GM19099 (cell line): ENCODE measurements around the gene PDZD8.

Experiments used
- POLR2A ChIP-seq: IDR thresholded peaks from 3 replicates; pipeline ENCODE4 v1.6.1; 2011; ENCODE audit warnings: low read depth; ENCODE audit not compliant: insufficient read length; ENCODE audit errors: extremely low read depth

PDZD8 gene

DNA sequence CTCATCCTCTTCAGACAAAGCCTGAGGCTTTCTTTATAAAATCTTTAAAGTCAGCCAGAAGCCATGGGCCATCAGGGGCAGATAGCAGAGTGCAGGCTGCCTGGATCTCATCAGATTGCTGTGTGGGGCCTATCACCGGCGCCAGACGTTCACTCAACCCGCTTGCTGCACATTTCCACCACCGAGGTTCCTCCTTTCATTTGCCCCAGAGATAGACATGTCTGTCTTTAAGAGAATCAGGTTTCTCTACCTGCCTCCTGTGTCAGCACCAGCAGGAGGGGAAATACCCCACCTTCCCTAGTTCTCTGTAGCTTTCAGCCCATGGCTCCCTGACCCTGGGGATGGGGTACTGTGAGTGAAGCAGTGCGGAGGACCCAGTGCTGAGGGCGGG lies 112.3 kb downstream of the PDZD8 start:
- no peak for TF ChIP-seq POLR2A

DNA sequence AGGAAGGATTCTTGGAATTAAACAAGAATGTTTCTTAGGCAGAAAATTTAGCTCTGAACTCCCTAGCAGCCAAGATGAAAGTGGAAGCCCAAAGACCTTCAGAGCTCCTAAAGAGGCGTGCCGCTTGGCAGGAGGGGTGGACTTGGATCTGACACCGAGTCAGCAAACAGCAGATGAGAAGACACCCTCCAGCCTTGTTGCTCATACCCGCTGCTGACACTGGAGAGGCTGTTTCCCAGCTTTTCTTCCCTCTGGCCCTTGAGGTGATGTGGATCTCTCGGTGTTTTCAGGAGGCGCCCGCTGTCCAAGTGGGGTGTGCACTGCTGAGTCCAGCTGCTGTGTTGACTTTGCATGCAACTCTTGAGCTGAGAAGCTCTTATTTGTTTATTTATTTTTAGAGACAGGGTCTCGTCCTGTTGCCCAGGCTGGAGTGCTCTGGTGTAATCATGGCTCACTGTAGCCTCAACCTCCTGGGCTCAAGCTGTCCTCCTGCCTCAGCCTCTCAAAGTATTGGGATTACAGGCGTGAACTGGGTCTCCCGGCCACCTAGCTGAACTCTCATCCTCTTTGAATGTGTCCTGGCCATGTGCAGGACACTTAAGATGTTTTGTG lies 112.8 kb downstream of the PDZD8 start:
- no peak for TF ChIP-seq POLR2A

DNA sequence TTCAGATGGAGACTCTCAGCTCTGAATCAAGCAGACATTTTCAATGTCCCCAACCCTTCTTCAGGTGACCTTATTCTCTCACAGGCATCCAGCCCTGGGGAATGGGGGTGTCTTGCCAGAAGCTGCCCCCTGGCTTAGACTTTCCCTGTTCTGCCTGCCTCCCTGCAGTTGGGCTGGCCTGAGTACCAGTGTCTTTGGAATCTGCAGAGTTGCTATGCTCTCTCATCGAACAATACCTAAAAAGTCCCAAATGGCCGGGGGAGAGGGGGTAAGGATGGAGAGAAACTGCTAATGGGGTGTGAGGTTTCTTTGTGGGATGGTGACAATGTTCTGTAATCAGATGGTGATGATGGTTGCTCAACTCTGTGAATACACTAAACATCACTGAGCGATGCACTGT lies 113.7 kb downstream of the PDZD8 start:
- TF ChIP-seq POLR2A = no peak

DNA sequence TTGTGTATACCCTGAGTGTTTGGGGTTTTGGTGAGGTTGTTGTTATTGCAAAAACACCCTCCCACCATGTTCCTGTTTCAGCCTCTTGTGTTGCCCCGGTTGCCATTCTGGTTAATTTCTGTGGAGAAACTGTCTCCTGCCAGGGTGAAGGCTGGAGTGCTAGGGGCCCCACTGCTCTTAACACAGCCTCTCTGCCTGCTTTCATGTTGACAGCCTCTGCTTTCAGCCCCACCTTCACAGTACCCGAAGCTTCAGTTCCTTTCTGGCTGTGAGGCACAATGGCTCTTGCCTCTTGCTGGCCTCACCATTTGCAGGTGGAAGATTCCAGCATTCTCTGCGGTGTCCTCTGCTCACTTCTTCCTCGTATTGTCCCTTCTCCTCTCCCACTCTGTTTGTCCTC lies 115.2 kb downstream of the PDZD8 start:
- TF ChIP-seq POLR2A = no peak

DNA sequence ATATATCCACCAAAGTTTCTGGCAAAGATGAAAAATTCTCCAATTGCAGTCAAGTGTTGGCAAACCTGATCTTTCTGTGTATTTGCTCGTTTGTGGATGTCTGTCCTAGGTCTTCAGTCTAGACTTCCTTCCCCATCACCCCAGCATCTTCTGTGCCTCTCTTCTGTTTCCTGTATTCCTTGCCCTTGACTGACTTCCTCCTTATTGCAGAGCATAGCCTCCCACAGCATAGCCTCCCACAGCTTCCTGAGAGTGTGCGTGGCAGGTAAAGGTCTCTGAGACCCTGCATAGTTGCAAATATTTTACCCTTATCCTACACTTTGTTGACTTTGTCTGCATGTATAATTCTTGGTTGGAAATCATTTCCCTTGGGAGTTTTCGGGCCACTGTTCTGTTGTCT lies 116.0 kb downstream of the PDZD8 start:
- TF ChIP-seq POLR2A = no peak

DNA sequence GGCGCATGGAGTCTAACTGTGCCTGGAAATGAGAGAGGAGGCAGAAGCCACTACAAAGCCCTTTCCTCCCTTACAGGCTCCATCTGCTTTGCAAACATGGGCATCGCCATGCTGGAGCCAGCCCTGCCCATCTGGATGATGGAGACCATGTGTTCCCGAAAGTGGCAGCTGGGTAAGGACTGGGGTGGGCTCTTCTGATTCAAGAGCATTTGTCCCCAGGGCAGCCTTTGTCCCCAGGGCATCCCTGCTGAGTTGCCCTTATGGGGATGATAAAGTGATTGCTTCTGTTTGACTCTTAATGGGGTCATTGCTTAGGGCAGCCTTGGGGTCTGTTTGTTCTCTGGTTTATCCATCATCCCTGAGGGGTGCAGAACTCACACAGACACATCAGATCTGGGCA lies 117.5 kb downstream of the PDZD8 start:
- no peak for TF ChIP-seq POLR2A

DNA sequence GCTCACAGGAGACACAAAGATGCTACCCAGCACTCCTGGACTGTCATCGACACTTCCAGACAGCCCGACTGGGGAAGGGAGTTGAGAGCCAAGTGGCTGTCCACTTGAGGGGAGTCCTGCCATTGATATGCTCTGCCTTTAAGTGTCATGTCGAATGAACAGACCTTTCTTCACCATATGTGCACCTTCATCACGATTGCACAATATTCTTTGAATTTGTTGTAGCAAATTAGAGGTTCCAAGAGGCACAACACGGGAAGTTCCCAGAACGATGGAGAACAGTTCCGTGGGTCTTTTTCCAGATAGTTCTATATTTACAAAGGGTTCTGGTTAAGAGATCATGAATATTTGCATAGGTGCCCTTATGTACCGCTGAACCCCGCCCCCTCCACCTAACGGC lies 118.3 kb downstream of the PDZD8 start:
- no peak for TF ChIP-seq POLR2A

DNA sequence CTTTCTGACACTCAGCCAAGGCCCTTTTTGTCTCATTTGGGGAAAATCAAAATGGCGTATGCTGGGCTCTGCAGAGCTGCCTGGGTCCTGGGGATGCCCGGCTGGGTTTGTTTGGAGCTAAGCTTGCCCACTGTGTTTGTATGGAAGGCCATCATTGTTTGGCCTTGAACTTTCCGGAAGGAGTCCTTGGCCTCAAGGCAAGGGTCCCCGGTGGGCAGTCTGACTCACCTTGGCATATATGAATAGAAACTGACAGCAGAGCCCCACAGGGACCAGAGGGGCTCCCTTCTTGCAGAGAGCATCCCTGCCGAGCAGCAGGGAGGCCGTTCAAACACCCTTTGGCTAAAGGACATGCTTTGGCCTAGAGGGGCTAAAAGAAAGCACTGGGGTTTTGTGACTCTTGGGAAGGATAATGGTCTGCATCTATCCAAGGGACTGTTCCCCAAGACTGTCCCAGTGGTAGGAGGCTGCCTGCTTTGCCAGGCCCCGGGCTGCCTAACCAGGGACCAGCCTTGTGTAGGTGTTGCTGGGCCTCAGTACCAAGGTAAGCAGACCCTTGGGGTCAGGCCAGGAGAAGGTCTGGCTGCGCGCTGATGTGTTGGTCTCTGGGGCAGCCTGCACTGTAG lies 119.3 kb downstream of the PDZD8 start:
- TF ChIP-seq POLR2A = no peak

DNA sequence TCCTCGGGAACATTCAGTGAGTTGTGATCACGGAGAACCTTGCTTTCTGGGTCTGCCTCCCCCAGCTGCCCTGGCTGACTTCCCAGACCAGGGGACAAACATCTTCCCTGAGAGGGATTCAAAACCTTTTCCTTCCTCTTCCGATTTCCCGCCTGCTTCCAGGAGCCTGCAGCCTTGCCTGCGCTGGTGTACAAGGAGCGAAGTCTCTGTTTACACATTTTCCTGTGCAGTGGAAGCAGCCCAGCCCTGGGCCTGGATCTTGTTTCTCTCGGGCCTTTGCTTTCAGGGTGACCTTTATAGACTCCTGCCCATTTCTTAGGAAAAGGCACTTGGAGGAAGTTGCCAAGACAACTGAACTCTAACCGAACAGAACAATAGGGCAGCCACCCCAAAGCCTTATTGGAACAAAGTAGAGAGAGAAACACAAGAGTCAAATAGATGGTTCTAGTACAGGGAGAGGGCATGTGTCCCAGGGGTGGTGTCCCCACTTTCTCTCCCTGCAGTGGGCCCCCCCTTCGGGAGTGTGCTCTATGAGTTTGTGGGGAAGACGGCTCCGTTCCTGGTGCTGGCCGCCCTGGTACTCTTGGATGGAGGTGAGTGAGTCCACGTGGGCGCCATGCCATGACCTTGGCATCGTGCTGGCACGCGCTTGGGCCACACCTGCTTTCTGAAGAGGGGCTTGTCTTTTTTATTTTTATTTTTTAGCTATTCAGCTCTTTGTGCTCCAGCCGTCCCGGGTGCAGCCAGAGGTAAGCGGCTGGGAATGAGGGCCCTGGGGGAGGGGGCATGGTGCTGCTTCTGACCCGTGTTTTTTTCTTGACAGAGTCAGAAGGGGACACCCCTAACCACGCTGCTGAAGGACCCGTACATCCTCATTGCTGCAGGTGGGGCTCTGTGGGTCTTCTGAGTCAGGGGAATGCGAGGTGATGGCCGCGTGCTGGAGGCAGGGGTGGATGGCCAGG lies 120.2 kb downstream of the PDZD8 start:
- no peak for TF ChIP-seq POLR2A

DNA sequence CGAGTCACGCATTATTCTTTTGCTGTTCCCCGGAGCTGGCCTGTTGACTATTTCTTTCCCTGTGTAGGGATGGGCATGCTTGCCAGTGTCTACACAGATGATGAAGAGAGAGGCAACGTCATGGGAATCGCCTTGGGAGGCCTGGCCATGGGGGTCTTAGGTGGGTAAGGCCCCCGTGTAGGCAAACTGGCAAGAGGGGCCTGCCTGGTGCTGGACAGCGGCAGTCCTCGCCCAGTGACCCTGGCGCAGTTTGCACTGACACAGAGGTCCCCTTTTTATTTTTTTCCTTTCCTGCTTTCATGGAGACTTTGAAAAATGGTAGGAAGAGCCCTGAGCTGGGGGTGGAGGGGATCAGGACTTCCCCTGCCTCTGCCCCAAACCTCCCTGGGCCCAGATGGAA lies 120.9 kb downstream of the PDZD8 start:
- no peak for TF ChIP-seq POLR2A

DNA sequence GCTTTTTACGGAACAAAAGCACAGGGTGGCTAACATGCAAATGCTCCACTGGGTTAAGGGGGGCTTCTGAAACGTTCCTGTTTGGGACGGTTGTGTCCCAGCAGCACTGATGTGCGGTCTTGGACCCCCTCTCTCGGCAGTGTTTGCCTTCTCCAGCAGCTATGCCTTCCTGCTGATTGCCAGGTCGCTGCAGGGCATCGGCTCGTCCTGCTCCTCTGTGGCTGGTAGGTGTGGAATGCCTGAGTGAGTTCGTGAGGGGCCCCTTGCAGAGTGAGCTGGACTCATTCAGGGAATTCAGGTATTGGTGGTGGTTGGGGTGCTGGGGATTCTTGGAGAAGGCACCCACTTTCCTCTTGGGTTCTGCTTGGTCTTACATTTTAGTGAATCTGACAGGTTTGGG lies 121.3 kb downstream of the PDZD8 start:
- no peak for TF ChIP-seq POLR2A

DNA sequence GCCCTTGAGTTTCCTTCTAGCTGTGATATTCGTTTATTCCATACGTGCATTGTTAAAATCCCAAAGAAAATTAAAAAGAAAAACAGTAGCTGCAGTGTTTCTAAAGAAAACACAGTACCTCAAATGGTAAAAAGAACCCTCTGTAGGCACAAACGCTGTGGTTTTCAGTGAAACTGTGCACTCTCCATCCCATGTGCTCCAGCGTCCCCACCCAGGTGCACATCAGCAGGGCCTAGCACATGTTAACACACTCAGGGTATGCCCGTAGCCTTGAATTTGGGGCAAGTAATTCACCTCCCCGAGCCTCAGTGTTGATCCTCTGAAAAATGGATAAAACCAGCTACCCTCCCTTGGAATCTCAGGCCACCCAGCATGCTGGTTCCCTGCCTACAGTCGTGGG lies 124.8 kb downstream of the PDZD8 start:
- no peak for TF ChIP-seq POLR2A

DNA sequence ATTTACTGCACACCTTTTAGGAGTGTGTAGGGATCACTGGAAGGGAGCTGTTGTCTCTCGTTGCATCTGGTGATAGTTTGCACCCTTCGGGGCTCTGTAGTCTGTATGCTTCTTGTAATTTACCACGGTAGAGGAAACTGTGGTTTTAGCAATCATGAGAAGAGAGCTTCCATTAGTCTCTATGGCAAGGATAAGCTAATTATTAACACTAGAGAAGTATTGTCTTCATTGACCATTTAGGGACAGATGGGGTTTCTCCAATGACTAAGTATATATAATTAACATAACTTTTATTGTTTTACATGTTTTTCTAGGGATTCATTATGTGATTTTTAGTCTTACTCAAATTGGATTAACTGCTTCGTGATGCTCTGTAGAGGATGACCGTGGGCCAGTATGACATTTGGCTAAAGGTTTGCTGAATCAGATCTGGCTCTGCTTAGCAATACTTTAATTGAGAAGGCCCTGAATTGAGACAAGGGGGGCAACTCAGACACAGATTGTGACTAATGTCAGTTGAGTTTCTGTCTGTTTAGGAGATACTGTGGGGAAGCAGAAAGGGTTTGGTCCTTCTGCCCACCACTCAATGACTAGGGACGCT lies 125.6 kb downstream of the PDZD8 start:
- TF ChIP-seq POLR2A = no peak

DNA sequence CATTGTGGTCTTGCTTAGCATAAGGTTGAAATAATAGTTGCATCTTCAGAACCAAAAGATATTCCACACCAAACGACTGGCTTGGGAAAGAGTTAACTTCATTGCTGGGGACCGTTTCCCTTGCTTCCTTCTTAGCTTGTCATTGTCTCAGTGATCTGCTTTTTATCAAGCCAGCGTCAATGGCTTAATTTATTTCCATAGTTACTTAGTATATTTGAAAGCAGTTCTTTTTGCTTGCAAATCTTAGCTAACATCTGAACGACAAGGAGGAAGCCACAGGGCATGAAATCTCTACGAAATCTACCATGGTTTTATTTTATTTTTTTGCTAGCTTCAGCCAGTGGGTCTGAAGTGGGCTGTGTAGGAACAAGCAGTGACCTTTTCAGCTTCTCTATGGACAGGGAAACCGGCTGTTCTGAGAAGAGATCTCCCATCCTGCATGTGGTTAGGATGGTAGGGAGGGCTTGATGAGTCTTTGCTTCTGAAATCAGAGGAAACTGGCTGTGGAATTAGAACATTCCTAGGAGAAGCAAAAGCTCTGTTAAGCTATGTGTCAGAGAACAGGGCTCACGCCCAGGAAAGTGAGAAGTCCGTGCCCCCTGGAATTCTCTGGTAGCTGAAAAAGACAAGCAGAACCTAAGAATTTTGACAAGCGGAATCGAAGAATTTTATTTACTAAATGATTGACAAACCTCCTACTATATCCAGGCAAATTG lies 126.3 kb downstream of the PDZD8 start:
- no peak for TF ChIP-seq POLR2A
